Cardiac muscle cell (in vitro differentiated cells and primary cell): ENCODE data around the gene EPS8L1. TPM values are rescaled to one million over a fixed set of nuclear protein-coding genes. Genes with fewer than 3 reads are reported as not detected.

Source experiments
- DNase-seq, 2 donors: peaks; one replicate each; pipeline versions ENCODE4 v3.0.0 to v3.0.0-alpha.2; 2010 to 2017; ENCODE audit warnings: low read depth in 1 of 2, low spot score in 1 of 2
- H3K27ac ChIP-seq: fragments of 200-600 bp; sonication (generic); 2 replicates; pipeline ENCODE4 v1.5.1; 2016
- H3K27me3 ChIP-seq: fragments of 200-600 bp; sonication (generic); 2 replicates; pipeline ENCODE4 v1.6.0; 2016; ENCODE audit warnings: control low read depth
- H3K36me3 ChIP-seq: fragments of 200-600 bp; sonication (generic); 2 replicates; pipeline ENCODE4 v1.5.1; 2016; ENCODE audit warnings: control low read depth
- H3K4me1 ChIP-seq: fragments of 200-600 bp; sonication (generic); 2 replicates; pipeline ENCODE4 v1.8.1; 2017; ENCODE audit warnings: low read depth, mild to moderate bottlenecking, mixed run types
- H3K4me3 ChIP-seq: fragments of 200-600 bp; sonication (generic); 2 replicates; pipeline ENCODE4 v1.5.1; 2016; ENCODE audit warnings: mild to moderate bottlenecking
- H3K9me3 ChIP-seq: fragments of 200-600 bp; sonication (generic); 2 replicates; pipeline ENCODE4 v1.5.1; 2017; ENCODE audit warnings: low read depth, mild to moderate bottlenecking, control low read depth
- polyA plus RNA-seq: library from polyadenylated mRNA; unstranded; fragments of >200 nt; fragmentation: Nextera tagmentation; extraction: Ambion mirVana; gene quantifications from 2 replicates; pipeline ENCODE4 v1.2.1, GENCODE V29; 2016
- total RNA-seq: library from RNA; depleted of rRNA; stranded (reverse); fragments of >200 nt; gene quantifications from 2 replicates; pipeline ENCODE4 v1.2.3, GENCODE V29; 2016
- TF ChIP-seq, protein P1 (sequence below): IDR thresholded peaks from 2 replicates; pipeline ENCODE4 v1.5.1; 2012; ENCODE audit warnings: low read depth, mild to moderate bottlenecking, low read length

Gene EPS8L1
- total and polyA plus RNA-seq, 2 experiments from 2014 or later, result 1.2 to 3.9 TPM

DNA sequence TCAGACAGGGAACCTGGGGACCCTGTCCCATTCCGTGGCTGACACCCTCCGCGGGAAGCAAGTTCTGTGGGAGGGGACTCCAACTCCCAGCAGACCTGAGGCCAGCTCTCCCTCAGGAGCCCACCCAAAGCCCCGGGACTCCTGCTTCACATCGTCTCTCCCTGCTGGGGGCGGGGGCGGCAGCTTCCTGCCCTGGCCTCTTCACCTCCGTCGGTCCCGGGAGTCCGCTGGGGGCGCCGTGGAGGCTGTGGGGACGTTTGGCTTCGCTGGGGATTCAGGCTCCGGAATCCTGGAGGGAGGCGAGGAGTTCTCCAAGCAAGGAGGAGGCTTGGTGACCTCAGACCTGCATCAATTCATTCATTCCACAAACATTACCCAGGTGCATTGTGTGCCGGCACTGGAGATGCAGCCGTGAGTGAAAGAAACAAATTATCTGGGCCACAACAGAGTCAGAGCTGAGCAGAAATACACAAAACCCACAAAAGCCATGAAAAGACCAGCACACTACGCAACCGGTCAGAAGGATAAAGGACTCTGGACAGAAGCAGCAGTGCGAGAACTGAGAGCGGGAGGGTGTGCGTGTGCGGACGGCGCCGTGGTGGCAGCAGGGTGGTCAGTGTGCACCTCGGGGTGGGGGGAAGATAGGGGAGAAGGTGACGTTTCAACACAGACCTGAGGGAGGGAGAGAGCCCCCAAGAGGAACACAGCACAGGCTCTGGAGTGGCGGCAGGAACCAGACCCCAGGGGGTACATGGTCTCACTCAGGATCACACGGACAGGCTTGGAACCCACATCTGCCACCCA, 19.0 kb downstream of the EPS8L1 start:
- no peaks in the 10 kb centered on the region for H3K4me1 ChIP-seq
- no peak for DNase-seq
- no peaks in the 10 kb centered on the region for H3K27me3 ChIP-seq
- H3K4me3 ChIP-seq, result no peak overlapping the region
- no peak overlapping the region for H3K27ac ChIP-seq
- no peaks in the 10 kb centered on the region for H3K9me3 ChIP-seq
- TF ChIP-seq, protein P1, sequence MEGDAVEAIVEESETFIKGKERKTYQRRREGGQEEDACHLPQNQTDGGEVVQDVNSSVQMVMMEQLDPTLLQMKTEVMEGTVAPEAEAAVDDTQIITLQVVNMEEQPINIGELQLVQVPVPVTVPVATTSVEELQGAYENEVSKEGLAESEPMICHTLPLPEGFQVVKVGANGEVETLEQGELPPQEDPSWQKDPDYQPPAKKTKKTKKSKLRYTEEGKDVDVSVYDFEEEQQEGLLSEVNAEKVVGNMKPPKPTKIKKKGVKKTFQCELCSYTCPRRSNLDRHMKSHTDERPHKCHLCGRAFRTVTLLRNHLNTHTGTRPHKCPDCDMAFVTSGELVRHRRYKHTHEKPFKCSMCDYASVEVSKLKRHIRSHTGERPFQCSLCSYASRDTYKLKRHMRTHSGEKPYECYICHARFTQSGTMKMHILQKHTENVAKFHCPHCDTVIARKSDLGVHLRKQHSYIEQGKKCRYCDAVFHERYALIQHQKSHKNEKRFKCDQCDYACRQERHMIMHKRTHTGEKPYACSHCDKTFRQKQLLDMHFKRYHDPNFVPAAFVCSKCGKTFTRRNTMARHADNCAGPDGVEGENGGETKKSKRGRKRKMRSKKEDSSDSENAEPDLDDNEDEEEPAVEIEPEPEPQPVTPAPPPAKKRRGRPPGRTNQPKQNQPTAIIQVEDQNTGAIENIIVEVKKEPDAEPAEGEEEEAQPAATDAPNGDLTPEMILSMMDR, result no peak
- H3K36me3 ChIP-seq, result peaks cover 2% of the 10 kb centered on the region

DNA sequence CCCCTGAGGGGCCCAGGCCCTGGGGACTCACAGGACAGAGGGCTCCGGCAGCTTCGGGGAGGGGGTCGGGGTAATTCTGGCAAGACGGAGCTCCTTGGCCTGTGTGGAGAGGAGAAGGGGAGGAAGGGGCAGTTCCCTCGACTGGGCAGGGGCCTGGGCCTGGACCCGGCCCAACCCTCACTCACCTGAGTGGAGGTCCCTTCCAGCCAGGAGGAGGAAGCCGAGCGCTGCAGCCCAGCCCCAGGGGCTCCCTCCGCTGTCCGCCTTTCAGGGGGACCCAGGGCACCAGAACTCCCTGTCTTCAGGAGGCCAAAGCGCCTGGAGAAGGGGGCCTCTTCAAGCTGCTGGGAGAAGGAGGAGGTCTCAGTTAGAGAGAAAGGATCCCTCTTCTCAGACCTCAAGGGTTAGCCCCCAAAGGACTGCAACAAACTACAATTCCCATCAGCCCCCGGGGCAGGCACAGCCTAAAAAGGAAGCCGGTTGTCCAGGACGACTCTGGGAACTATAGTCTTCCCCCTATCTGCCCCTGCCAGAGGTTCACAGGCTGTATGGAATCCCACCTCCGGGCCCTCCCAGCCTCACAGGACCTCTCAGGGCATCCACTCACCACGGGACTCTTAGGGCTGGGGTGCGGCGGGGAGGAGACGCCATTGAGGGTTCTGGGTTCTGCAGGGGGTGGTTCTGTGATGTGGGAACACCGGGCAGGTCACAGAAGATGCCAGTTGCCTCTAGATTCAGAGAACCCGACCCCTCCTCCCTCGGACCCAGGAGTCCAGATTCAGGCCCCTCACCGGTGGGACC, 19.8 kb downstream of the EPS8L1 start:
- no peaks in the 10 kb centered on the region for H3K27me3 ChIP-seq
- H3K4me3 ChIP-seq, result no peak overlapping the region
- H3K36me3 ChIP-seq, result peaks cover 2% of the 10 kb centered on the region
- no peak for DNase-seq
- H3K4me1 ChIP-seq, result peaks cover 5% of the 10 kb centered on the region
- TF ChIP-seq, protein P1, result no peak
- no peaks in the 10 kb centered on the region for H3K9me3 ChIP-seq
- H3K27ac ChIP-seq, result no peak overlapping the region

DNA sequence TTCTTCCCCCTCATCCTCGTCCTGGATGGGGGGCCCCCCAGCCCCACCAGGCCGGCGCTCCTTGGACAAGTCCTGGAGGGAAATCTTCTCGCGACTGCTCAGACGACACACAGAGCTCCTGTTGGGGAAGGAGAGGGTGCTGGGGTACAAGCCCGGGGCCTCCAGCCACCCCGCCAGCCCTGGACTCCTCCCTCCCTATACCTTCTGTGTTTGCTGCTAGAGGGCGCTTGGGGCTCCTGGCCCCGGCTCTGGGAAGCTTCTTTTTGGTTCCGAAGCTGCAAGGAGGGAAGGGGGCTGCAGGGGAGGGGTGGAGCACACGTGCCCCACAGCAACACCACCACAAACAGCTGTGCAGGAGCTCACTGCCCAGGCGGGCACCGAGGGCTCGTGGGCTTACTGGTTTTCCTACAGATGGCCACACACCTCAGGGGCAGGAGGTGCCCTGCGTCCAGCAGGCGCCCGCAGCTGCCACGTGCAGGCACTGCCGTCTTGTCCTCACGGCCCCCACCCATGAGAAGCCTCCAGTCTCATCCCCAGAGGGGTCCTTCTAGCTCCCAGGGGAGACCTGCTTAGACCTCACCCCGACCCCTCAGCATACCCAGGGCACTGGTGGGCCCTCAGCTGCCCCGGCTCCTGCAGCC, 20.5 kb downstream of the EPS8L1 start:
- Histone ChIP-seq H3K4me3 (no peak overlapping the region), H3K27ac (no peak overlapping the region), H3K27me3 (no peaks in the 10 kb centered on the region), H3K36me3 (peaks cover 2% of the 10 kb centered on the region), H3K4me1 (peaks cover 5% of the 10 kb centered on the region), H3K9me3 (no peaks in the 10 kb centered on the region)
- DNase-seq, result no peak
- TF ChIP-seq, protein P1, result no peak

DNA sequence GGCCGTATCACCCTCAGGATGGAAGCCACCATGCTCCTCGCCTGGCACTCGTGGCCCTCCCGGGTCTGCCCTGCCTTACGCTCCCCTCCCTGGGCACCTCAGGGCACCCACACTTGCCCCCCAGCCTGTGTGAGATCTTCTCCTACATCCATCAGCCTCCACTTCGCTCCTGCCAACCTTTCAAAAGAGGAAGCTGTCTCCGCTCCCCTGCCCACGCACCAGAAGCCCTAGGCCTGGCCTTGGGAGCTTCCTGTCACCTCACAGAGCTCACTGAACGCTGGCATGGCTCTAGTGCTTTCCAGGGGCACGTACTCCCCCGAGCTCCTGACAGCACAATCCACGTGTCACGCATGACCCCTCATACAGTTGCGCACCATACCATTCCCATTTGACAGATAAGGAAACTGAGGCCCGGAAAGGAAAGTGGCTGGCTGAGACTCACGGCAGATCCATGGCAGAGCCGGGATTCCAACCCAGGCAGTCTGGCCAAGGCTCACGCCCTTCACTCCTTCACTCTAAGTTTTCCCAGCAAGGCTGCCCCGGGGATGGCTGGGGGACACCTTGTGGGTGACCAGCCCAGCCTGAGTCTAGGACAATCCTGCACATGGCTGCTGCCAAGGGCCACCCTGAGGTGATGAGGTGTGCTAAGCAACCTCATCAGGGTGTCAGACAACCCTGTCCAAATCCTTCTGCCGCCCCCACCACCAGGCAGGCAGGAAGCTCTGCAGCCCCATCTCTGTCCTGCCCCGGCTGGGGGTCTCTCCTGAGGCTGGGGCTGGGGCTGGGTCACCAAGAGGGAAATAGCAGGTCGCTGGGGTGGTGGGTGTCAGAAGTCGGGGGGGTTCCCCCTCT, 22.4 kb downstream of the EPS8L1 start:
- Histone ChIP-seq H3K4me3 (no peak overlapping the region), H3K4me1 (peaks cover 5% of the 10 kb centered on the region), H3K27me3 (no peaks in the 10 kb centered on the region), H3K27ac (no peak overlapping the region), H3K9me3 (no peaks in the 10 kb centered on the region), H3K36me3 (peaks cover 2% of the 10 kb centered on the region)
- DNase-seq, result no peak
- TF ChIP-seq, protein P1, result no peak
